Measurements from ENCODE around the gene ZNRF2.
"Not testable (repeated sequence)": the region's sequence is repeated elsewhere in the genome, so short reads cannot be mapped to it uniquely, and the experiment has no call there.

The ZNRF2 gene

GRCh38 chr7:30263090-30263710 is 21.2 kb upstream of the ZNRF2 start:
- no peak for DNase-seq

GRCh38 chr7:30264052-30264451 is 20.3 kb upstream of the ZNRF2 start:
- DNase-seq, result no peak

DNA sequence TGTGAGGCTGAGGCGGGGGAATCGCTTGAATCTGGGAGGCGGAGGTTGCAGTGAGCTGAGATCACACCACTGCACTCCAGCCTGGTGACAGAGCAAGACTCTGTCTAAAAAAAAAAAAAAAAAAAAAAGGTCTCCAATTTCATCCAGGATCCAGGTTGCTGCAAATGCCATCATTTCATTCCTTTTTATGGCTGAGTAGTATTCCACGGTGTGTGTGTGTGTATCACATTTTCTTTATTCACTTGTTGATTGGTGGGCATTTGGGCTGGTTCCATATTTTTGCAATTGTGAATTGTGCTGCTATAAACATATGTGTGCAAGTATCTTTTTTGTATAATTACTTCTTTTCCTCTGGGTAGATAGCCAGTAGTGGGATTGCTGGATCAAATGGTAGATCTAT is 19.2 kb upstream of the ZNRF2 start:
- DNase-seq, result not testable (repeated sequence)

DNA sequence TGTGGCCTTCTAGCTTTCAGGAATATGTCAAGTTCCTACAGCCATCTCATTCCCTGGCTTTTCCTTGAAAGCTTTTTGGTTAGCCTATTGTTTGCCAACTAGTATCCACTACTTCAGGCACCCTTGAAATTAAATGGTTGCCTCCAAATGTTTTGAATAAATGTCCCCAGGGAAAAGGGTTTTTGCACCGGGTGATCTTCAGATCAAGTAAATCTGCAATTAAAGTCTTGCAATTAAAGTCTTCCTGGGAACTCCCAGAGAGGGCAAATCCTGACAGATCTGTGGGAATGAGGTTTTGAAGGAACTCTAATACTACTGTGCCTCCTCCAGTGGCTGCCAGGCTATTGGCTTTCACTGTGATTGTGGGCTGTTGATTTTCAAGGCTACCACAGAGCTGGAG is 17.7 kb upstream of the ZNRF2 start:
- no peak for DNase-seq

- DNase-seq, result no peak
Measured at GRCh38 chr7:30268586-30268985, 15.8 kb upstream of the ZNRF2 start.

- DNase-seq, result no peak
Measured at GRCh38 chr7:30269490-30269889, 14.9 kb upstream of the ZNRF2 start.

DNA sequence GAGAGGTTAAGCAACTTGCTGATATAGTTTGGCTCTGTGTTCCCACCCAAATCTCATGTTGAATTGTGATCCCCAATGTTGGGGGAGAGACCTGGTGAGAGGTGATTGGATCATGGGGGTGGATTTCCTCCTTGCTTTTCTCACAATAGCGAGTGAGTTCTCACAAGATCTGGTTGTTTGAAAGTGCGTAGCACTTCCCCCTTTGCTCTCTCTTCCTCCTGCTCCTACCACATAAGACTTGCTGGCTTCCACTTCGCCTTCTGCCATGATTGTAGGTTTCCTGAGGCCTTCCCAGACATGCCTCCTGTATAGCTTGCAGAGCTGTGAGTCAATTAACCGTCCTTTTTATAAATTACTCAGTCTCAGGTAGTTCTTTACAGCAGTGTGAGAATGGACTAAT is 13.5 kb upstream of the ZNRF2 start:
- no peak for DNase-seq

DNA sequence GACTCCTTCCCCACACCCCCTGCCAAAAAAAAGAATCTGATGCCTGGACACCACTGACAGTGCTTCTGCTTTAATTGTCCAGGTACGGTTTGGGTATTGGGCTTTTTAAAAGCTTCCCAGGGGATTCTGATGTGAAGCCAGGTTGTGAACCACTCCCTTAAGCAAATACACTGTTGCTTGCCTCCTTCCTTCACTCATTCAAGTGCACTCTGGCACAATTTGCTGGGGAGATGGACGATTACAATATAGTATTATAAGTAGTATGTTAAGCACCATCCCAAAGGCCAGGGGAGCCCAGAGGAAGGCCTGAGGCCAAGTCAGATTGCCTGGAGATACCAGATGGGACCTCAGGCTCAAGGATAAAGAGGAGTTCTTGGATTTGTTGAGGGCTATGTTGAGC is 12.3 kb upstream of the ZNRF2 start:
- DNase-seq, result no peak

DNA sequence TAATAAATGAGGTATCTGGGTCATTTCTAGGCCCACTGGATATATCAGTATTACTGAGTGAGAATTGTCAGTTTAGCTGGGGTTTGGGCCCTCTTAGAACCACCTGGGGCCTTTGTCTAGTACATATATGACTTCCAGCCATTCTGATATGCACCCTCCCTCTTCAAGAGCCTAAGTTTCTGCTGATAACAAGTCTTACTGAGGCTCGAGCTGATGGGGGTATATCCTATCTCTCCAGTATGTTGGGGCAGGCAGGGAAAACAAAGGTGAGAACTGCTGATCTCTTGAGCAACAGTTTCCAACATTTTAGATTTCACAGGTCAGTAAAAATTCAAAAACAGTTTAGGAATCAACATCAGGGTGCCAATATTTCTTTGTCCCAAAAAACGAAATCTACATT is 10.8 kb upstream of the ZNRF2 start:
- DNase-seq, result no peak

DNA sequence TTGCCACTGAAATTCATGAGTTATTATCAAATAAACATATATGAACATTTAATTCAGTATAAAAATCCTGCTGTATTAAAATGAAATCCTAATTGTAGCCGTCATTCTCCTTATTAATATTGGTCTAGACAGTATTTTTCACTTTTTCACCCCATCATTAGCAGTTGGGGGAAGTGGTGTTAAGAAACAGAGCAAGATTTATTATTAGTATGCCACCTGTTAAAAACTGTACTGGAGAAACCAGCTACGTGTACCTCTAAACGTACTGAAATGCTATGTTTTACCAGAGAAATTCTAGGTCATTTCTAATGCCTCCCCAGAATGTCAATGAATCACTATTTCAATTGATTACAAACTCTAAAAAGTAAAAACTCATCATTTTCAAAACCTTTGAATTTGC is 9.8 kb upstream of the ZNRF2 start:
- no peak for DNase-seq

DNA sequence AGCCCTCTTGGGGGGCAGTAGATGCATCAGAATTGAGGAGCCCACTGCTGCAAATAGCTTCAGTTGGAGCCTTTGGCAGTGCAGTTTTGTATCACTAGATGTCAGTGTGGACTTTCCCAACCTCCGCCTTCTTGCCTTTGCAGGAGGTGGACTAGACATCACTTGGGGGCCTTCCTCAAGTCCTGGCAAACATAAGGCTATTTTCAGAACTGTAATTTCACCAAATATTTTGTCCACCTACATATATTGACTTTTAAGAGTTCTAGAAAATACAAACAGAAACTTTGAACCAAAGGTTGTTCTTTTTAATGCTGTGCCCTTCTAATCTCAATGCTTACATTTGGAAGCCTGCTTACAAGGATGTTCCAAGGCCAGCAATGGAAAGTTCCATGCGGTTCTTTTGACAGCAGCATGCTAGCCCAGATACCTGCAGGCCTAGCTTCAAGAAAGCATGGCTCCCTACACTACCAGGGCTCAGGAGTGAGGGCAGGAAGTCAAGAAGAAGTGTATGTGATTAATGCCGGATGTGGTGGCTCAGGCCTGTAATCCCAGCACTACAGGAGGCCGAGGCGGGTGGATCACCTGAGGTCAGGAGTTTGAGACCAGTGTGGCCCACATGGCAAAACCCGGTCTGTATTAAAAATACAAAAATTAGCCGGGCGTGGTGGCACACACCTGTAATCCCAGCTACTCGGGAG is 8.0 kb upstream of the ZNRF2 start:
- DNase-seq, result peak; percentile 42 to 43

DNA sequence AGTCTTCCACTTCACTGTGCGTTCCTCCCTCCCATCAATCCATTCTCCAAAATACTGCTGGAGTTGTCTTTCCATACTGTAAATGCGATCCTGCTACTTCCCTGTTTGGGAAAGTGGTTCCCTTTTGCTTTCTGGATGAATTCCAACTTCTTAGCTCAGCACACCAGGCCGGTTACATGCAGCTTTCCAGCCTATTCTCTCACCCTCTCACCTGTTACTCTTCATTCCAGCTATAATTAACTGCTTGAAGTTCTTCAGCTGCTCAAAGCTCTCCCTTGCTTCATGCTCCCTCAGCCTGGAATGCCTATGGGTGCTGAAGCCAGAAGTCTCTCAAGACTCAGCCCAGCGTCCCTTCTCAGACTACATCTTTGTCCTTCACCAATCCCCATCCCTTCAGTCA is 6.0 kb upstream of the ZNRF2 start:
- DNase-seq, result no peak

- no peak for DNase-seq
Measured at GRCh38 chr7:30278849-30279652, 5.3 kb upstream of the ZNRF2 start.

- no peak for DNase-seq
Measured at GRCh38 chr7:30279653-30279904, 4.8 kb upstream of the ZNRF2 start.

GRCh38 chr7:30280631-30281030 is 3.8 kb upstream of the ZNRF2 start:
- no peak for DNase-seq

DNA sequence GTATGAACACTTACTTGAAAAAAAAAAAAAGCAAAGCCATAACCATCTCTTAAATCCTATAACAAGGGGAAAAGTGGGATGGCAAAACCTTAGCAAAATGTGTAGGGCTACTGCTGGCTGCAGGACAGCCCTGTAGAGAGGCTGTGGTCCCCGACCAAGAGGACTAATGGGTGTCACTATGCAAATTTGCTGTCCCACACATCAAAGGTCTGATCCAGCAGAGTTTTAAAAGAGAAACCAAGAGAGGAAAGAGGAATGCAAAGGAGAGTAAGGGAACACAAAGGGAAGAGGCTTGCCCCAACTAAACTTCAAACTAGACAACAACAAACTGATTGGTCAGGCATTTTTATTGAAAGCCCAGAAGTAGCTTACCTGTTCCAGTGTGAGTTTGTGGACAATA is 3.1 kb upstream of the ZNRF2 start:
- DNase-seq, result no peak

DNA sequence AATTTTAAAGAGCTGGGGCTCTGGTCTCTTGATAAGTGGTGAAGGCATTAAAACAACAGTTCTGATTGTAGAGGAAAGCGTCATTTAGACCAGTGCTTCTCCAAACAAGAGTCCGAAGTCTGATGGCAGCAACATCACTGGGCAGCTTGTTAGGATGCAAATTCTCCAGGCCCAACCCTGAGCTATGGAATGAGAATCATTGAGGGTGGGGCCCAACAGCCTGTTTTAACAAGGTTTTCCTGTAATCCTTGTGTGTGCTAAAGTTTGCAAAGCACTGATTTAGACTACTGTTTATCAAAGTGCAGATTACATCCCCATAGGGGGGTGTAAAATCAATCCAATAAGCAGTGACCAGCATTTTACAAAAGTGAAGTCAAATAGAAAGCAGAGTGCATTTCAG is 2.6 kb upstream of the ZNRF2 start:
- no peak for DNase-seq

DNA sequence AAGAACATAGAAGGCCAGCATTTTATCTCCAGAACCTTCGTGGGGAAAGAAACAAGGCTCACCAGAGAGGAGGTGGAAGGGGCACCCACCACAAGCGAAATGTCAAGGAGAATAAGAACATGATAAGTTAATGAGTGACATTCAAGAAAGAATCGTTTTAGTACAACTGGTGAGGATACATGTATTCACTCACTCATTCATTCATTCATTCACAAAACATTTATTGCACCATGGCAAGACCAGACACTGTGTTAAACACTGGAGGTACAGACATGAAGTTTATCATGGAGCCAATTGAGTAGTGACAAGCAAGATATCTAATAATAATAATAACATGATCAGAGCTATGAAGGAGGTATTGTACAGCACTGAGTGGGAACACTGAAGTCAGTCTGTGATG is 1.7 kb upstream of the ZNRF2 start:
- DNase-seq, result no peak

GRCh38 chr7:30285067-30285535 is 704 bp downstream of the ZNRF2 start:
- DNase-seq, result peak; percentile 12 to 32

- DNase-seq, result peak; percentile 31 to 32
Measured at GRCh38 chr7:30285536-30286284, 1.3 kb downstream of the ZNRF2 start.

DNA sequence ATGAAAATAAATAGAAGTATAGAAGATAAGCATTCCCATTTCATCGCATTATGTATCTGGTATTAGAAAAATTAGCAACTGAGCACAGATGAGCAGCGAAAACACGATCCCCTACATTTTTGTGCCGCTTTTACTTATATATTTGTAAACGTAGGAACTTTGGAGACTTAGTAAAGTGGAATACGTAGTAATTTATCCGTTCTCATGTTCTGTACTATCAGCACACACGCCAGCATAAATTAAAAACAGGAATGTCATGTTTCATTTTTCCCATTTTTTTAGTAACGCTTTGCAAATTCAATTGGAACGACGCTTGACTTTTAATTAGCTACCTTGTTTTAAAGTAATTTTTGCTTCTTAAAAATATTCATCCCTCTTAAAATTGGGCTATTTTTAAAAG is 2.4 kb downstream of the ZNRF2 start:
- DNase-seq, result no peak

DNA sequence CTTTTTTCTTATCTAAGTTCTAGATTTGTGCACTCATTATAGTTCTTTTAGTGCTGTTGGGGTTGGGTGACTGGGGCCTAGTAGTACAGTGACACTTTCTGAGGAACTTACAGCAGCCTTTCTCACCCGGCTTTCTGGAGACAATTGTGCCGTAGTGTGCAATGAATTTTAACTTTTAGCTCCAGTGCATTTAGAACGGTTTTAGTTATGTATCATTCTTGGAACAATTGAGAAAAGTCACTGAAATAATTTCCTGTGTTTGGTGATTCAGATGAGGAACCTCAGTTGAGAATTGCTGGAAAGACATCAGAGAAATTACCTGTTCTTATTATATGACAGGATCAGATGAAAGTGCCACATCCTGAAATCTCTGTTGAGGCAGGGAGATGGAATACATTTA is 3.2 kb downstream of the ZNRF2 start:
- DNase-seq, result not testable (repeated sequence)

DNA sequence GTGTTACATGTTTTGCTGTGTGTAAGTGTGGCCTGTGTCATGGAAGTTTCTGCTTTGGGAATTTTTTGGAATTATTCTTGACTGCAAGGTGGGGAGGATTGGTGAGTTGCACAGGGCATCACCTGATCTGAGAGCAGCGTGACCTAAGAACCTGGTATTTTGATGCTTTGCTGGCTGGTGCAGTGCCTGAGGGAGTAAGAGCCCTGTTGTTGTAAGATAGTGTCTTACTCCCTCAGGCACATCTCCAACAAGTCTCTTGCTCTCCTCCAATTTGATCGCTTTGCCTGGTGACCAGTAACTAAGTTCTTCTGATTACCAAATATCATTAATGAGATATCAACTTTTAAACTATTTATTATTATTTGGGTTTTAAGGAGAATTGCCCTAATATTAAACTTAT is 5.2 kb downstream of the ZNRF2 start:
- not testable (repeated sequence) for DNase-seq

DNA sequence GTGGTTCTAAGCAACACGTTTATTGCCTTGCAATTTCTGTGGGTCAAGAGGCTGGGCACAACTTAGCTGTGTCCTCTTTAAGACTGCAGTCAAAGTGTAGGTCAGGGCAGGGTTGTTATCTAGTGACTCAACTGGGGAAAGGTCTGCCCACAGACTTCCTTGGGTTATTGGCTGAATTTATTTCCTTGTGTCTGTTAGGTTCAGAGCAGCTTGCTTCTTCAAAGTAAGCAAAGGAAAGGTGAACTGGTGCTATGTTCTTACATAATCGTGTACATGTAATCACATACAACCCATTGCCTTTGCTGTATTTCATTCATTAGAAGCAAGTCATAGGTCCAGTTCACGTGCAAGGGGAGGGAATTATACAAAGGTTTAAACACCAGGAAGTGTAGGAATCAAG is 5.9 kb downstream of the ZNRF2 start:
- not testable (repeated sequence) for DNase-seq

All from activated CD4-positive, alpha-beta T cell treated with anti-CD3 and anti-CD28 coated beads, Interleukin-2, amount 50 U/mL, for 4 hours (primary cell).